NCI-H1417 treated with DMSO at 0.1 percent for 48 hours (cell line): ENCODE results near the gene CFAP97.
A peak's percentile ranks its signal among the peaks of the same experiment; 100 is the strongest.
"Not testable (repeated sequence)": the region's sequence is repeated elsewhere in the genome, so short reads cannot be mapped to it uniquely, and the experiment has no call there.

Experiments used
- DNase-seq: peaks from one replicate; lab custom pipeline; 2025; lab: John Stamatoyannopoulos, UW

Gene CFAP97

DNA sequence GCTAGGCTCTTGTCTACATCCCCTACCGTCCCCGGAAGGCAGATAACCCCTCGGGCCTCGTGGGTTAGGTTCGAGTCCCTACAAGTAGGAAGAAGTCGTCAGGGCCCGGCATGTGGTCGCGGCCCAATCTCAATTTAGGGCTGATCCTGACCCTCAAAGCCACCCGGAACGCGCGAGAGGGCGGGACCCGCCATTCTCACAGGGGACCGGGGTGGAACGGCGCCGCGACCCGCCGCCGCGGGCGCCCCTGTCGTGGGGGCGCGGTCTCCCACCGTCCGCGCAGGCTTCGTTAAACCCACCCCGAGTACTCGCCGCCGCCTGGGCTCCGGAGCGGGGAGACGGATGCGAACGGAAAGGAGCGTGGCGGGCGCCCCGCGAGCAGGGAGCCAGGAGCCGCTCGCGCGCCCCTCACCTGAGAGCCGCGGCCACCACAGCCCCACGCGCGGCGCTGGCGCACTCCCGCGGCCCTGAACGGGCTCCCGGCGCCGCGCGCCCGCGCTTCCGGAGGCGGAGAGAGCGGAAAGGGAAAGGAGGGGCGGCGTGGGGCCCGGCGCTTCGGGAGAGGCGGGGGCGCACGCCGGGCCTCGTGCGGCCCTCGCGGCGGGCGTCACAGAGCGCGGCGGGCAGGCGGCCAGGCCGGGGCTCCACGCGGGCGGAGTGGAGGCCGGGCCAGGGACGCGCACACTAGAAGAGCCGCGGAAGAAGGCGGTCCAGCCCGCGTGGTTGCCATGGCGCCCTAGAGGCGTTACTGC, at the start of gene CFAP97:
Gene CFAP97, minus strand, starts transcription at position 515 of the 752 bp plus-strand sequence. CDS start 12,804 bp downstream, outside the sequence.
- DNase-seq, result peak; percentile 57

DNA sequence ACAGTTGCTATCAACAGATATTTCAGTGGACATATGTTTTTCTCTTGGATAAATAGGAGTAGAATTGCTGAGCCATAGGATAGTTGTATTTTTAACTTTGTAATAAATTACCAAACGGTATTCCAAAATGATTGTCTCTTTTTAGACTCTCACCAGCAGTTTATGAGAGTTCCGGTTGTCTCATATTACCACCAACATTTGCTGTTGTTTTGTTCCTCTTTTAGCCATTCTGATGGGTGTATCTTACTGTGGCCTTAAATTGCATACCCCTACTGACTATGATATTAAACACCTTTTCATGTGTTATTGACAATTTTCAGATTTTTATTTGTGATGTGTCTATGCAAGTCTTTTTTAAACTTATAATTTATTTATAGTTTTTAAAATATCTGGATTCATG, 45.3 kb upstream of the CFAP97 start:
- no peak for DNase-seq

DNA sequence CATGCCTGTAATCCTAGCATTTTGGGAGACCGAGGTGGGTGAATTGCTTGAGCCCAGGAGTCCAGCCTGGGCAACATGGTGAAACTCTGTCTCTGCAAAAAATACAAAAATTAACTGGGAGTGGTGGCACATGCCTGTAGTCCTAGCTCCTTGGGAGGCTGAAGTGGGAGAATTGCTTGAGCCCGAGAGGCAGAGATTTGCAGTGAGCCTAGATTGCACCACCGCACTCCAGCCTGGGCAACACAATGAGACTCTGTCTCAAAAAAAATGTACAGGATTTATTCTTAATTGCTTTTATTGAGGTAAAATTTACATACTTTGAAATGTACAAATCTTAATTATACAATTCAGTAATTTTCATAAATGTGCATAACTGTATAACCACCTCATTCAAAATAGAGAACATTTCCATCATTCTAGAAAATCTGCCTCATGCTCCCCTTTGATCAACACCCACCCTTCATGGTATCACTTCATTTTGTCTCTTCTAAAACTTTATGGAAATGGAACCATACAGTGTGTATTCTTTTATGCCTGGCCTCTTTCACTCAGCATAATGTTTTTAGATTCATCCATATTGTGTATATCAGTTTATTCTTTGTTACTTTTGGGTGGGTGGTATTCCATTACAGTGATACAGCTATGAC, 44.7 kb upstream of the CFAP97 start:
- DNase-seq, result no peak

DNA sequence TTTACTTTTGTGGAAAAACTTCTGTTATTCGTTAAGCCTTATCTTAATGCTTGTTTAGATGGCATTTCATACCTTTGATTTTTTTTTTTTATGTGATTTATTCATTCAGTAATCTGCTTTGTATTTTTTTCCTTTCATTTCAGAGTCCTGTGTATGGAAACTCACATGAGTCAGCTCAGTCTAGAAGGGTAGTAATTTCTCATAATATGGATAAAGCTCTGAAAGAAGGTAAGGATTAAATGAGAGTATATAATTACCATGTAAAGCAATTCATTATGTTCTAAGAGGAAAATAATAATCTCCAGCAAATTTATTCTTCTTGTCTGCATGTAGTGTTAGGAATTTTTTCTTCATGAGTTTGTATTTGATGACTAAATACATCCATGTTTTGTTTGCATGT, 43.4 kb upstream of the CFAP97 start:
- no peak for DNase-seq

DNA sequence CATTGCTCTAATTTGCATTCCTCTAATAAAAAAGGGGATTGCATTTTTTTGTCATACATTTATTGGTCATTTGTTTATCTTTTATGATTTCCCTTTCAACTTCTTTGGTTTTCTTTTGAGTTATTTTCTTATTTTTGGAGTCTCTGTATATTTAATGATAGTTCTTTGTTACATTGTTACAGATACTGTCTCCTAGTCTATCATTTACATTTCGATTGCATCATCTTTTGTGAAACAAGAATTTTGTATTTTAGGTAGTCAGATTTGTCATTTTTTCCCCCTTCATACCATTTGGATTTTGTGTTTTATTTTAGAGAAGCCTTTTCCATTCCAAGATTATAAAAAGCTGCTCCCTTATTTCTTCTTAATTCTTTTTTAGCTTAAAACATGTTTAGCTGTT, 42.7 kb upstream of the CFAP97 start:
- DNase-seq, result no peak

DNA sequence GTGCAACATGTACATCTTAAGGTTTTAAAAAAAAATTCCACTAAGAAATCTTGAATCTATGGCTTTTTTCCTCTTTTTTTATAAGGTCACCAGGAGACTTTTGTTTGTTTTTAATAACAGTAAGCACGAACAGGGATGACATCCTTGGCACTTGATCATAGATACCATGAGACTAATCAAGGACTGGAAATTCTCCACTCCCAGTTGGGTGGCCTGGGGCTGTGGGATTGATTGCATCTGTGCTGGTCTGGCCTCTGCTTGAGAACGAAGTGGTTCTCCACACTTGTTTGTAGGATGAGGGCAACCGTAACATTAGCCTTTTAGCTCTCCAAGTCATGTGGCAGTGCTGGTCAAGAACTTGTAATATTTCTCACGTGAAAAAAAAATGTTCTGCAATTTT, 41.0 kb upstream of the CFAP97 start:
- DNase-seq, result no peak

DNA sequence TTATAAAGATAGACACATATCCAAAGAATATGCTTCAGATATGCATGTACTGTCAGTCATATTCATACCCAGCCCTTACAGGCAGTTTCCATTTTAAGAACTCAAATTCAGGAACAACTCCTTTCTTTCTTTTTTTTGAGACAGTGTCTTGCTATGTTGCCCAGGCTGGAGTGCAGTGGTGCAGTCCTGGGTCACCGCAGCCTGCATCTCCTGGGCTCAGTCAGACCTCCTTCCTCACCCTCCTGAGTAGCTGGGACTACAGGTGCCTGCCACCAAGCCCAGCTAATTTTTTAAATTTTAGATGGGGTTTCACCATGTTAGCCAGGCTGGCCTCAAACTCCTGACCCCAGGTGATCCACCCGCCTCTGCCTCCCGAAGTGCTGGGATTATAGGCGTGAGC, 40.1 kb upstream of the CFAP97 start:
- no peak for DNase-seq

DNA sequence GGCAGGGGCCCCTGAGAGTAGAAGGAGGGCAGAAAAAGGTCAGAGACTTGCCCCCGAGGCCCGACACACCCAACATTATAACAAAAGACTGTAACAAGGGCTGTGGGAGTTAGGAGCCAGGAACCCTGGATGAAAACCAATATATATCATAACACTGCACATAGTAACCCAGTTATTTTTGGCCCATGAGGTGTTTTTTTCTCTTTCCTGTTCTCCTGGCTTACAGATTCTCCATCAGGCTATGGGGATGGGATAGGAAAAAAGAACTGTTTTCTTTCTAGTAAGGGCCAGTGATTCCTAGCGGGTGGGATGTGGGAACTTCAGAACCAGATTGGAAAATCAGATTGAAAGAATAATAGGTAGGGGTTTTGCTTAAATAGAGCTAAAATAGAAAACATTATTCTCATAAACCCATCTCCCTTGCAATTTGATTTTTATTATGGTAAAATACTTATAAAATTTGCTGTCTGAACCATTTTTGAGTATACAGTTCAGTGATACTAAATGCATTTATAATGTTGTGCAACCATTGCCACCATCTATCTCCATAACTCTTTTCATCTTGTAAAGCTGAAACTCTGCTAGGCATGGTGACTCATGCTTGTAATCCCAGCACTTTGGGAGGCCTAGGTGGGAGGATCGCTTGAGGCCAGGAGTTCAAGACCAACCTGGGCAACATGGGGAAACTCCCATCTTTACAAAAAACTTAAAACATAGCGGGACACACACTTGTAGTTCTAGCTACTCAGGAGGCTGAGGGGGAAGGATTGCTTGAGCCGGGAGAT, 39.1 kb upstream of the CFAP97 start:
- no peak for DNase-seq

DNA sequence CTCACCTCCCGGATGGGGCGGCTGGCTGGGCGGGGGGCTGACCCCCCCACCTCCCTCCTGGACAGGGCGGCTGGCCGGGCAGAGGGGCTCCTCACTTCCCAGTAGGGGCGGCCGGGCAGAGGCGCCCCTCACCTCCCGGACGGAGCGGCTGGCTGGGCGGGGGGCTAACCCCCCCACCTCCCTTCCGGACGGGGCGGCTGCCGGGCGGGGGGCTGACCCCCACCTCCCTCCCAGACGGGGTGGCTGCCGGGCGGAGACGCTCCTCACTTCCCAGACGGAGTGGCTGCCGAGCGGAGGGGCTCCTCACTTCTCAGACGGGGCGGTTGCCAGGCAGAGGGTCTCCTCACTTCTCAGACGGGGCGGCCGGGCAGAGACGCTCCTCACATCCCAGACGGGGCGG, 36.7 kb upstream of the CFAP97 start:
- DNase-seq, result not testable (repeated sequence)

DNA sequence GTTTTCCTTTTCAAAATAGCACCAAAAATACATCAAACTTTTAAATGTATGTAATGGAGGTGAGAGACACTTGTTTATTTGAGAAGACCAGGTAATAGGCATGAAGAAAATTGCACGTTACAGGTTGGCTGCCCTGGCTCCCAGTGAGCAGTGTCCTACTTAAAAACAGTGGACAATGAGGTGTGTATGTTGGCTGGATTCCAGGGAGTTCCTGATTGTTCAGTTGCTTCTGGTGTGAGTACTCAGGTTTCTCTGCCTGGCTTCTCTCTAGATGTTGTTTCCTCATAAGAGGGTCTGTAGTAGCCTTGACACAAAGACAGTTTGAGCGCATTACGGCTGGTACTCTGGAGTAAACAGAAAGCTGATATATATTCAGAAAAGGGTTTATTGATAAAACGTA, 35.0 kb upstream of the CFAP97 start:
- no peak for DNase-seq

DNA sequence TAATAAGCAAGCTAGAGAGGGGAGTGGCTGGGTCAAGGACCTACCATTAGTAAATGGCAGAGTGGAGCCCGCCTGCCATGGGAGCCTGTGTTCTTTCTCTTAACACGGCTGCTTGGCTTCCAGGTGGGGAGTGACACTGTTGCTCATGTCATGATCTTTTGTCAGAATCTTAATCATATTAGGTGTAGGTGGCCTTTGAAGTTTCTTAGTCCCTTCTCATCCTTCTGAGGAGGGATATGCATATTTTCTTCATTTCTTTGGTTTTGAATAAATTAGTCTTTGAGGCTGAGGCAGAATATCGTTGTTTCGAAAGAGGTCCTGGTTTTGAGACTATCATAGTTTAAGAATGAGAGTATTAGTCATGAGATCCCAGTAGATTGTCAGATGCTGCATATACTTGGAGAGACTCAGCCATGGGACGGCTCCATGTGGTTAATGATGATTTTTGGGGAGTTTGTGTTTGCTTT, 34.4 kb upstream of the CFAP97 start:
- no peak for DNase-seq

DNA sequence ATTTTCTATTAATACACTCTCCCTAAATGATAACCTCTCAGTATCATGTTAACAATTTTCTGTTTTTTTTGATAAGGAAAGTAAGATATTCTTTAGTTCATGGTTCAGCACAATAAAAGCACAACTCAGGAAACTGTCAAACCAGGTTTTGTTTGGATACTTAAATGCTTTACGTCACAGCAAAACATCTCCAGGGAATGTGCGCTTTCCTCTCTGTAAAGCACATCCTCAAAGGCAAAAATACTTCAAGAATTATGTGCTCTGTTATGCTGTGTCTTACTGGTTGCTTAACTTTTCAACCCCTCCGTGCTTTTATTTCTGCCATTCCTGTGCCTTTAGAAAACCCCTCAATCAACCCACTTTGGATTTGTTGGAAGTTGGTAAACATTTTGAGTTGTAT, 33.4 kb upstream of the CFAP97 start:
- no peak for DNase-seq

DNA sequence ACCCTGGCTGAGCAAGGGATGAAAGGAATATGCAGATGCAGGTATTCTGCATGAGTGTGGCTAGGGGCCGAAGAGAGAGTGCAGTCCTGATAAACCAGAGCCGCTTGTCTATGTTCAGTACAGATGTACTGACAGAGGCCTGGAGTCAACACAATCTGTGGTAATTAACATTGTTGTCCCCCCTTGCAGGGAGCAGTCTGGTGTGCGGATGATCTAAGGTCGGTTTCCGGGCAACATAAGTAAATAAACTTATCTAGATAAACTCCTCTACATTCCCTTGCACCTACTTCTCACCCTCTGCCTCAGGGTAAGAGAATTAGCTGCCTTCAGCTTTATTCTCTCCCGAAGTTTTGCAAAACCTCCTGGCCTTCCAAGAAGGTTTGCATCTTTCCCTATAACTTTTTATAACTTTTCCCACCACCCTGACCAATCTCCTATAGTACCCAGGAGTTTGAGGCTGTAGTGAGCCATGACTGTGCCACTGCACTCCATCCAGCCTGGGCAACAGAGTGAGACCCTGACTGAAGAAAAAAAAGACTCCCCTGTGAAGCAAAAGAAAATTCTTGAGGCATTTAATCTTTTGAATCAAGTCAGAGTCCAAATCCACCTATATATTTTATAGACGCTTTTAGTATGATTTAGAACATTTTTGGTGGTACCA, 32.2 kb upstream of the CFAP97 start:
- no peak for DNase-seq

DNA sequence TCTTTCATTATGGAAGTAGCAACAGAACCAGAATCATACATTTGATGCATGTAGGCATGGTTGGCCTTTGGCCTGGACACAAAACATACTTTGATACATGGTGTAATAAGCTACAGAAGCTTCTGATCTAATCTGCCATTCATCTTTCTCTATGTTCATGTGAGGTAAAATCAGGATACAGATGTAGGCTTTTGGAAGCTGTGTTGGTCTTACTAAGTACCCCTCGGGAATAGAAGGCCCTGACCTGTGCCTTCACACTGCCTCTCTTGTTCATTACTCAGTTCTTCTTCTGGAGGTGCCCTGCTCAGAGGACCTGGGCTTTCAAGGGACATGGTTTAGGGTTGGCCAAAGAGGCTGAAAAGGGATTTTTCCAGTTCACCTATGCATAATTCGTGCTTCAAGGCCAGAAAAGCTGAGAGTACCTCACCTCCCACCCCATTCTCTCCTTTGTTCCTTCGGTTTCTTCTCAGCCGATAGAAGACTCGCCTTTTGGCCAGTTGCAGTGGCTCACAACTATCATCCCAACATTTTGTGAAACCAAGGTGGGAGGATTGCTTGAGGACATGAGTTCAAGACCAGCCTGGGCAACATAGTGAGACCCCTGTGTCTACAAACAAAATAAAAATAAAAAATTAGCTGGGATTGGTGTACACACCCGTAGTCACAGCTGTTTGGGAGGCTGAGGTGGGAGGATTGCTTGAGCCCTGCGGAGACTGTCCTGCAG, 31.5 kb upstream of the CFAP97 start:
- no peak for DNase-seq

DNA sequence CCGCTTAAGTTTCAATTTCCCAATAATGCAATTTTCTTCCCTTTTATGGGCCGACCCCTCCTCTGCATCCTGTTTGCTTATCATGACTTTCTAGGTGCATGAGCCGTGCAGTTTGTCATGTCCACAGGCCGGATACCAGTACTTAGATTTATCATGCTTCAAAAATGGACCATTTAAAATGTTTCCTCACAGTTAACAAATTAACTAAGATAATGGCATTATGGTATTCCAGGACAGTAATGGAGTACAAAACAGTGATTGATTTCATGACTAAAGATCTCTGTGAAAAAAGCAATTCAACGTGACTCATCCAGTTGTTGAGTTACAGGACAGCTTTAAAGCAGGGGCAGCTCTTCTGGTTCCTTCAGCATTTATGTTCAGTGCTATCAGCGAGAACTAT, 28.6 kb upstream of the CFAP97 start:
- DNase-seq, result no peak

DNA sequence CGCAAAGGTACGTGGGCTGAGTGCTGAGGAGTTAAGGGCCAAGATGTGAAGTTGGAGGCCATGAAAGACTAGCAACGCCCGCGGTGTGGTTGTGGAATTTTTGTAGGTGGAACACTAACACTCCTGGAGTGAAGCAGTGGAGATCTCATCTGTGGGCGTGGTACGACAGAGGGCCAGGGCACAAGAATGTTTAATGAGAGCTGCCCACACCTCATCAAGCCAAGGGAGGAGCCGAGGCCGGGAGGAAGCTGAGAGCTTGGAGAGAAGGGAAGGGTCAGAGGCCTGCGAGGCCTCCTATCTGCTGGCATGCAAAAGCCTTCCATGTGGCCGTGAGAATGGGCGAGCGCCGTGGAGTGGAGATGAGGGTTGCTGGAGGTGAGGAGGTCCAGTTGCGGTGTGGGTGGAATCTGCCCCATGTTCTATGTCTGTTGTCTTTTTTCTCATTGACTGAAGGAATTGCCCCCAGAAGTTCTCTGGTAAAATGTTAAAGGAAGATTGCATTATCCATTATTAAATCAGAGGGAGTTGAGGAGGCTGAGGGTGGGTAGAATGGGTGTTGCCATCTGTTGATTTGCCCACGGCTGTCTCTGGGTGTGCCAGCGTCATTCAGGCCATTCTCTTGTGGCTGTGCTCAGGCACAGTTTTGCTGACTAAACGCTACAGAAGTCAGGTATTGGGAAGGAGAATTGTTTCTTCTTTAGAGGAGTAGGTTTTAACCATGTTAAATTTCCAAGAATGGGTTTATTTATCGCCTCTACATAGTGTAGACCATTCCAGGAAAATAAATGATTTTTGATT, 25.4 kb upstream of the CFAP97 start:
- no peak for DNase-seq

DNA sequence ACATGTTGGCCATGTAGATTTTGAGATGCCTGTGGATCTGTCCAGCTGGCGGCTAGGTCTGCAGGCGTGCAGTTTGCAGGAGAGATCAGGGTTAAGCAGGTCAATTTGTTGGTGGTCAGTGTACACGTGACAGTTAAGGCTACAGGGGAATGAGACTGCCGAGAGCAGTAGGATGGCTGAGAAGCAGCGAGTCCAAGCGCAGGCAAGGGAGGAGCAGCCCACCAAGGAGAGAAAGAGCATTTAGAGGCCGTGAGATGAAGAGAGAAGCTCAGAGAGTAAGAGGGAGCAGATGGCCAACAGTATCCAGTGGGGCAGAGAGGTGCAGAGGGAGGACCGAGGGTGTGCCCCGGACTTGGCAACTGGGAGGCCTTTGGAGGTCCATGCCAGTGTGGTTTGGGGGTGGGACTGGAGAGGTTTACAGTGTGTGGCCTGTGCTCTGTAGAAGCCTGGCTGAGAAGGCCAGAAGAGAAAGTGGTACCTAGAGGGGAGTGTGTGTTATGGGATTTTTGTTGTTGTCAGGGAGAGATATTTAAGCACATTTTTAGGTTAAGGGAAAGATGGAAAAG, 24.0 kb upstream of the CFAP97 start:
- DNase-seq, result no peak

DNA sequence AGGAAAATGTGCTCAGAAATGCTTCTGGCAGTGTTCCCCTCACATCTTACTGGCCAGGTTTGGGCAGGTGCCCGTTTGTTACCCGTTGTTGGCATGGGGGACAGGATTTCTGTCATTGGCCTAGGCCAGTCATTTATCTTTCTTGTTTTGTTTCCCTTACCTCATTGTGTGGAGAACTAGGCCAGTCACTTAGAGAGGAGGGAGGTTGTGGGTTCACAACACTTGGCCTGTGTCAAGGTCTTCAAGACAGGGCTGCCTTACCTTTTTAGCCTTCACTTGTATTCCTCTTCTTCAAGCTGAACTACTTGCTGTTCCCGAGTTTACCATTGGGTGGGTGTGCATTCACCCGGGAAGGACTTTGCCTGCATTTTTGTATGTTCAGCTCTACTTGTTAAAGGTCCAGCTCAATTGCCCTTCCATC, 23.3 kb upstream of the CFAP97 start:
- no peak for DNase-seq

DNA sequence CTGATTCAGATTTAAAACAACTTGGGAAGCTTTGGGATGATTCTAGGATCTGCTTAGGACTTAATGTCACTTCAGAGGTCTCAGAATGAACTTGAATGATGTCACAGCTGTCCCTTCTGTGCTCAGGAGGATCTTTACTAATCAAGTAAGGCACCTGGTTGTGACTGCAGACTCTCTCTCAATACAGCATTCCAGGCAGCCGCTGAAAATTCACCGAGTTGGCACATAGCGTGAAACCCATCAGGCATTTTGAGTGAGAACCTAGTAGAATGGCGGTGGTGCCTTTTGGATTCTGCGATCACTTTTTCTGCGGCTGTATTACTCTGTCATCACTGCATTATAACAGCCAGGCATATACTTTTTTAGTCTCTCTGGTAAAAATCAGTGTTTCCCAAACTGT, 22.1 kb upstream of the CFAP97 start:
- no peak for DNase-seq

DNA sequence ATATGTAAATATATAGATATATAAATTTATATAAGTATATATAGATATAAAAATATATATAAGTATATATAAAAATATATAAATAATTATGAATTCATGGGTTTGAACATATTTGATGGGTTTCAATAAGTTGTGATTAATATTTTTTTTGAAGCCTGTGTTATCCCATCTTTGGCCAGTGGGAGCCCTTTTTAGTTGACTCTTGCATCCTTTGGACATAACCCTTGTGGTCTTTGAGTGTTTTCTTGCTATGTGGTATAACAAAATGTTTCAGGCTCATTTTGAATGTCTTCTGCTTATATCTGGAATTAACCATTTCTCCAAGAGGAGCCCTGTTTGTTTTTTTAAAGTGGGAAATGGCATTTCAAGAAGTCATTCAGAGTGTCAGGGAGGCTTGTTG, 20.8 kb upstream of the CFAP97 start:
- no peak for DNase-seq

DNA sequence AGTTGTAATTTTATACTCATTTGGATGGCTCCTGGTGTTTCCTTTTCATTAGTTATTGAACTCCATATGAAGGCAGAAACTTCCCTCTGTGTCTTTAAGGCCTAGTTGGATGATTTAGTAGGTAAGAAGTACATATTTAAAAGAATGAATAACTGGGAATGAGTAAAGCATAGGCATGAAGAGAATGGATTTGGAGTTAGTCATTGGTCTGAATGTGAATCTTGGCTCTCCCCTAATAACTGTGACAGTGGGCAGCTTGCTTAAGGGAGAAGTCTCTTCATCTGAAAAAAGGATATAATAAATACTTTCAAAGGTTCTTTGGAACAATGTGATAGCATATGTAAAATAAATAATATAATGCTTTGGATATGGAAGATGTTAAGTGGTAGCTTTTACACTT, 18.8 kb upstream of the CFAP97 start:
- no peak for DNase-seq
